HG03571 (cell line): ENCODE data around the gene PSMA8.
A peak's percentile ranks its signal among the peaks of the same experiment; 100 is the strongest.
"Not testable (repeated sequence)": the region's sequence is repeated elsewhere in the genome, so short reads cannot be mapped to it uniquely, and the experiment has no call there.

ENCODE experiments used
- ATAC-seq: cut with Tn5 transposase; IDR thresholded peaks from one replicate; pipeline ENCODE4 v1.9.1; 2021; ENCODE audit not compliant: unreplicated experiment

PSMA8 gene

DNA sequence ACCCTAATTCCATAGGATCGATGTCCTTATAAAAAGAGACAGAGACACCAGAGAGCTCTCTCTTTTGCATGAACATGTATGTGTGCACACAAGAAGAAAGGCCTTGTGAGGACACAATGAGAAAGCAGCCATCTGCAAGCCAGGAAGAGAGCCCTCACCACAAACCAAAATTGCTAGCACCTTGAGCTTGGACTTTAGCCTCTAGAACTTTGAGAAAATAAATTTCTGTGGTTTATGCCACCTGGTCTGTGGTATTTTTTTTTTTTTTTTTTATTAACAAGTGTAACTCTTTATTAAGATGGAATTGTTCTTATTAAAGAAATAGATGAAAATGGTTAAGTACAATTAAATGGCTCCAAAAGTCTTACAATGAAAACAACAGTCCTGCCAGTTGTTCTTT is 33.9 kb downstream of the PSMA8 start:
- peak; percentile 89 for ATAC-seq

DNA sequence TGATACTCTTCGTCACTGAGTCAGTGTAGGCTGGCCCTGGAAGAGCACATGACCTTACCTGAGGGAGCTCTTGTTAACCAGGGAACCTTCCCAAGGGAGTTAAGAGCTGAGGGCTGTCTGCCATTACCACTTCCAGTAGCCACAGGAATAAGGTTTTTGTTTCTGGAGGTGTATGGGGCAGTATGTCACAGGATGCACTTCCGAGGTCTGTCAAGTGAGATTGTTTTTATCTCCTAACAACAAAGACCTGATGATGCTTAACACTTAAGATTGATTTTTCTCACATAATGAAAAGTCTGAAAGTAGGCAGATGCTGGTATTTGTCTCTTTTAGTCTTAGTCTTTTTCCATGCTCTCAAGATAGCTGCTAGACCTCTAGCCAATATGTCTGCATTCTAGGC is 41.8 kb downstream of the PSMA8 start:
- no peak for ATAC-seq

DNA sequence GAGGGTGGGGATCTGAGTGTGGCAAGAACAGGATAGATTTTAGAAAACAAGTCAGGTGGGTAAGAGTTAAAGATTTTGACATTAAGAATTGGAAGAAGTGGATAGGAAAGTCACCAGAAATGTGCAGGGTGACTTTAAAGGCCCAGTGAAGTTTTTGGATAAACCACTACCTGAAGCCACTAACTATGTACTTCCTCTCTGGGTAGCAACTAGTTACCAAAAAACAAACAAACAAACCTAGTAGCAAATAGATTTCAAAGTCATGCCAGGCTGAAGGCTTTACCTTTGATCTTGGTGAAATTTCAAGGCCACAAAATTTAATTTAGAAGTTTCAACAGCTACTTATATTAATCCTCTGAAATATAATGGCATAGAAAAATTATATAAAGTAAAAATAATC is 42.5 kb downstream of the PSMA8 start:
- no peak for ATAC-seq

DNA sequence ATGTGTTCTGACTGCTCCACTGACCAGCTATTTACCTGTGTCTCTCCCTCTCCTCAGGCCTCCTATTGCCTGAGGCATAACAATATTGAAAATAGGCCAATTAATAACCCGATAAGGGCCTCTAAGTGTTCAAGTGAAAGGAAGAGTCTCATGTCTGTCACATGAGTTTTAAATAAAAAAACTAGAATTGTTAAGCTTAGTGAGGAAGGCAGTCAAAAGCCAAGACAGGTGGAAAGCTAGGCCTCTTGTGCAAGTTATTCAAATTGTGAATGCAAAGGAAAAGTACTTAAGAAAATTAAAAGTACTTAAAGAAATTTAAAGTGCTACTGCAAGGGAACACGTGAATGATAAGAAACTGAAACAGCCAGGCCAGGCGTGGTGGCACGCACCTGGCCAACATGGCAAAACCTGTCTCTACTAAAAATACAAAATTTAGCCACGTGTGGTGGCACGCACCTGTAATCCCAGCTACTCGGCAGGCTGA is 47.7 kb downstream of the PSMA8 start:
- ATAC-seq, result peak; percentile 71

DNA sequence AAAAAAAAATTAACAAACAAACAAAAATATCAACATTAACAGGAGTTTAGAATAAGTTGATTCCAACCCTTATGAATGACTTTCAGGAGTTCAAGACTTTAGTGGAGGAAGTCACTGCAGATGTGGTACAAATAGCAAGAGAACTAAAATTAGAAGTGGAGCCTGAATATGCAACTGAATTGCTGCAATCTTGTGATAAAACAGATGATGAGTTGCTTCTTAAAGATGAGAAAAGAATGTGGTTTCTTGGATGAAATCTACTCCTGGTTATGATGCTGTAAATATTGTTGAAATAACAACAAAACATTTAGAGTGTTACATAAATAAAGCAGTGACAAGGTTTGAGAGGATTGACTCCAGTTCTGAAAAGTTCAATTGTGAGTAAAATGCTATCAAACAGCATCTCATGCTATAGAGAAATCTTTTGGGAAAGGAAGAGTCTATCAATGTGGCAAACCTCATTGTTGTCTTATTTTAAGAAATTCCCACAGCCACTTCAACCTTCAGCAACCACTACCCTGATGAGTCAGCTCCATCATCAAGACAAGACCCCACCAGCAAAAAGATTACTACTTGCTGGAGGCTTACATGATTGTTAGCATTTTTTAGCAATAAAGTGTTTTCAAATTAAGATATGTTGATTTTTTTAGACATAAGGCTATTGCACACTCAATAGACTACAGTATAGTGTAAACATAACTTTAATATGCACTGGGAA is 49.9 kb downstream of the PSMA8 start:
- no peak for ATAC-seq

DNA sequence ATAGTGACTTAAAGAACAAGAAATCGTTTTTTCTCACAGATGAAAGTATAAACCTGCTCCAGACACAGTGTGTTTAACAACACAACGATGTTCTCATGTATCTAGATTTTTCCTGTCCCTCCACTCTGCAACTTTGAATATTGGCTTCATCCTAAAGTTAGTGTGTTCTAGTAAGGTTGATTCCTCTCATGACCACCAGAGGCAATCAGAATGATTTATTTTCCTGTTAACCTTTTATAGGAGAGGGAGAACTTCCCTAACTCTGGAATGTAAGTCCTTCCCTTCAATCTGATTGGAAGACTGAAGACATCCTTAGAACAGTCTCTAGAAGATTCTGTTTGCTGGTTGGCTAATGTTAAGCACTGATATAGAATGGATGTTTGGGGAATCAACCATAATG is 51.6 kb downstream of the PSMA8 start:
- ATAC-seq, result no peak

DNA sequence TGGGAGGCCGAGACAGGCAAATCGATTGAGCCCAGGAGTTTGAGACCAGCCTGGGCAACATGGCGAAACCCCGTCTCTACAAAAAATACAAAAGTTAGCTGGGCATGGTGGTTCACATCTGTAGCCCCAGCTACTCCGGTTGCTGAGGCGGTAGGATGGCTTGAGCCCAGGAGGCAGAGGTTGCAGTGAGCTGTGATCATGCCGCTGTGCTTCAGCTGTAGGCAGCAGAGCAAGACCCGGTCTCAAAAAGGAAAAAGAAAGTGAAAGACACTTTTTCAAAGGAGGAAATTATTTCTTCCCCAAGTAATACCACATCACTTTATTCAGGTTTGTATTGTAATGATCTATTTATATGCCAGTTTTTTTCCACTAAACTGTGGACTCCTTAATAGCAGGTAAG is 56.8 kb downstream of the PSMA8 start:
- ATAC-seq, result peak; percentile 87

DNA sequence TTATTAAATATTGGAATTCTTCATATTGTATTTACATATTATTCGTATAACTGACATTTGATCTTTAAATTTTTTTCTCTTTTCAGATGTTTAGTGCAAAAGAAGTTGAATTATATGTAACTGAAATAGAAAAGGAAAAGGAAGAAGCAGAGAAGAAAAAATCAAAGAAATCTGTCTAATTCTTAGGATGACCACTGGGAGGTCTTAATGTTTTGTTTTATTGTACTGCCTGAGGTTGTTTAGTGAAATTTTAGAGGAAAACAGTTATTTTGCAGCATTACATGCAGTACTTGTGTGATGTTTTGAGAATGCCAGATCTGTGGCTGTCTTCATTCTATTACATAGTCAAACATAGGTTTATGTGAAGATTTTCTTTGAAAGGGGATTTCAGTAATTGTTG is 58.6 kb downstream of the PSMA8 start:
- ATAC-seq, result no peak

DNA sequence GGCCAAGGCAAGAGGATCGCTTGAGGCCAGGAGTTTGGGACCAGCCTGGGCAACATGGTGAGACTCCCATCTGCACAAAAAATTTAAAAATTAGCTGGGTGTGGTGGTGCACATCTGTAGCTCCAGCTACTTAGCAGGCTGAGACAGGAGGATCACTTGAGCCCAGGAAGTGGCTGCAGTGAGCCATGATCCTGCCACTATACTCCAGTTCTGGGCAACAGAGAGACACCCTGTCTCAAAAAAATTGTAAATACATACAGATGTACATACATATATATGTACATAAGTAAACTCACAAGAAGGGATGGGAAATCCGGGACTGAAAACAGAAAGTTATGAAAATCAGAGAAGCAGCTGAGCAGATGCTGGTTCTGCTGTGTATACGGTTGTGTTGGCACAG is 62.9 kb downstream of the PSMA8 start:
- no peak for ATAC-seq

DNA sequence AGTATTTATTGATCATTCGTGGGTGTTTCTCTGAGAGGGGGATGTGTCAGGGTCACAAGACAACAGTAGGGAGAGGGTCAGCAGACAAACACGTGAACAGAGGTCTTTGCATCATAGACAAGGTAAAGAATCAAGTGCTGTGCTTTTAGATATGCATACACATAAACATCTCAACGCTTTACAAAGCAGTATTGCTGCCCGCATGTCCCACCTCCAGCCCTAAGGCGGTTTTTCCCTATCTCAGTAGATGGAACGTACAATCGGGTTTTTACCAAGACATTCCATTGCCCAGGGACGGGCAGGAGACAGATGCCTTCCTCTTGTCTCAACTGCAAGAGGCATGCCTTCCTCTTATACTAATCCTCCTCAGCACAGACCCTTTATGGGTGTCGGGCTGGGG is 68.3 kb downstream of the PSMA8 start:
- ATAC-seq, result not testable (repeated sequence)

DNA sequence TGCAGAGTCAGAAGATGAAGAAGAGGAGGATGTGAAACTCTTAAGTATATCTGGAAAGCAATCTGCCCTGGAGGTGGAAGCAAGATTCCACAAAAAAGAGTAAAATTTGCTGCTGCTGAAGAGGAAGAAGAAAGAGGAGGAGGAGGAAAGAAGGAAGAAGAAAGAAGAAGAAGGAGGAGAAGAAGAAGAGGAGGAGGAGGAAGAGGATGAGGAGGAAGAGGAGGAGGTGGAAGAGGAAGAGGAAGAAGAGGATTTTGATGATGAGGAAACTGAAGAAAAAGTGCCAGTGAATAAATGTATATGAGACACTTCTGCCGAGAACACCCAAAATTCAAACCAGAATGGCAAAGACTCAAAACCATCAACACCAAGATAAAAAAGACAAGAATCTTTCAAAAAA is 71.6 kb downstream of the PSMA8 start:
- no peak for ATAC-seq

DNA sequence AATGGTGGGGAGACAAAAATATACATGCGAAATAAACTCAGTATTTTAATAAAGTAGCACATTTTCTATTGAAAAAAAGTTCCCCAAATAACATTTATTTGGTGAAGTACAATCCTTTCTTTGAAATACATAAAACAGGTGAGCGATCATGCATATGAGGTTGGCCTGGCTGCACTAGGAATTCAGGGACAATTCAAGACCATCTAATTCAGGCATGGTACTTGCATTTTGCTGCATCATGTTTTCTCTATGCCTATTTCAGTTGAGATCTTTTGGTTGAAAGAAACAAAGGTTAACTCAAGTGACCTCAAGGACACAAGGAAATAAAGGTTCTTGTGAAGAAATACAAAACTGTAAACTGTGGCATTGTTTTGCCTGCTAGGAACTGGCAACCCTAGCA is 72.8 kb downstream of the PSMA8 start:
- ATAC-seq, result no peak

DNA sequence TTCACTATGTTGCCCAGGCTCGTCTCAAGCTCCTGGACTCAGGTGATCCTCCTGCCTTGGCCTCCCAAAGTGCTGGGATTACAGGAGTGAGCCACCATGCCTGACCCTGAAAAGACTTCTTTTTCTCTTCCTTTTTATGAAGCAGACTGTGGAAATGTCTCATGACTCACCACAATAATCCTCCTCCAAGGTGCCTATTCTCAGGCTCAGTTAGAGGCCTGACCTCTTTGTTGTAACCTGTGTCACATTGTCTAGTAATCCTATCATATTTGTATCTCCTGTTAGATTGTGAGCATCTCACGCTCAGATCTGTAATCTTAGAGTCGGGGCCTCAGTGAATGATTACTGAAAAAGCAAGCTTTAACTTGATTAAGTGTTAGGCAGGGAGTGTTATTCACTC is 74.3 kb downstream of the PSMA8 start:
- no peak for ATAC-seq

DNA sequence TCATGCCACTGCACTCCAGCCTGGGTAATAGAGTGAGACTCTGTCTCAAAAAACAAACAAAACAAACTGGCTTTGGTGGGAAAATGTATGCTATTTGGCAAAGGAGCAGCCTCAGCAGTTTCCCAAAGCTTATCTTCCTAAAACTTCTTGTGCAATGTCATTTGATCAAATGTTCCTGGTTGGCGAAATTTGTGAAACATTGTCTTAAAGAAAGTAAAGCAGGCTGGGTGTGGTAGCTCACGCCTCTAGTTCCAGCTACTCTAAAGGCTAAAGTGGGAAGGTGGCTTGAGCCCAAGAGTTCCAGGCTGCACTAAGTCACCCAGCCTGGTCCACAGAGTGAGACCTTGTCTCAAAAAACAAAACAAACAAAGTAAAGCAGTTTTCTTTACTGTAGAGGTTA is 75.3 kb downstream of the PSMA8 start:
- no peak for ATAC-seq

DNA sequence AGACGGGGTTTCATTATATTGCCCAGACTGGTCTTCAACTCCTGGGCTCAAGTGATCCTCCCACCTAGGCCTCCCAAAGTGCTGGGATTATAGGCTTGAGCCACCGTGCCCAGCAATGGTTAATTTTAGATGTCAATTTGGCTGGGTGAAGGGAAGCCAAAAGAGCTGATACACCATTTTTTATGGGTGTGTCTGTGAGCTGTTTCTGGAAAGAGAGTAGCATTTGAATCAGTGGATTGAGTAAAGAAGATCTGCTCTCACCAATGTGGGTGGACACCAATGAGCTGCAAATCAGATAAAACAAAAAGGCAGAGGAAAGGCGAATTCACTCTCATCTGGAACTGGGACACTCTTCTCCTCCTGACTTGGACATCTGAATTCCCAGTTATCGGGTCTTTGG is 76.5 kb downstream of the PSMA8 start:
- no peak for ATAC-seq

DNA sequence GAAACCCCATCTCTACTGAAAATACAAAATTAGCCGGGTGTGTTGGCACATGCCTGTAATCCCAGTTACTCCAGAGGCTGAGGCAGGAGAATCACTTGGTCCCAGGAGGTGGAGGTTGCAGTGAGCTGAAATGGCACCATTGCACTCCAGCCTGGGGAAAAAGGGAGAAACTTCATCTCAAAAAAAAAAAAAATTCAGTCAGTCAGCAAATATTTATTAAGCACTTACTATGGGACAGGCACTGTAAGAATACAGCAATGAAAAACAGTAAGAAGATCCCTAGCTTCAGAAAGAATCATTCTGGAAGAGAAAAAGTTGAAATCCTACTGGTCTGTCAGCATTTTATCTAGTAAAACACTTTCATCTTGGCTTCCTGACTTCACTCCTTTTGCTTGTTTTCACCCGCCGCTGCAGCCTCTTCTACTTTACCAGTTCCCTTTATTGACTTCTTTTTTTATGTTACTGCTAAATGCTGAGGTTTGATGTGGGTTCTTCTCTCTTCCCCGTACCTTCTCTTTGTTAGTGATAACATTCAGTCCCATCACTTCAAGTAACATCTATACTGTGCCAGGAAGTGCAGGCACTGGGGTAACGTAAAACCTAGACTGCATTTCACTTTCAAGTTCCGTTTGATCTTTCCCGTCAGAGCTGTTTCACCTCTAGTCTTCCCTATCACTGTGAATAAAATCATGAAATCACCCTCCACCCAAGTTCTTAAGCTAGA is 81.7 kb downstream of the PSMA8 start:
- peak; percentile 99 for ATAC-seq

DNA sequence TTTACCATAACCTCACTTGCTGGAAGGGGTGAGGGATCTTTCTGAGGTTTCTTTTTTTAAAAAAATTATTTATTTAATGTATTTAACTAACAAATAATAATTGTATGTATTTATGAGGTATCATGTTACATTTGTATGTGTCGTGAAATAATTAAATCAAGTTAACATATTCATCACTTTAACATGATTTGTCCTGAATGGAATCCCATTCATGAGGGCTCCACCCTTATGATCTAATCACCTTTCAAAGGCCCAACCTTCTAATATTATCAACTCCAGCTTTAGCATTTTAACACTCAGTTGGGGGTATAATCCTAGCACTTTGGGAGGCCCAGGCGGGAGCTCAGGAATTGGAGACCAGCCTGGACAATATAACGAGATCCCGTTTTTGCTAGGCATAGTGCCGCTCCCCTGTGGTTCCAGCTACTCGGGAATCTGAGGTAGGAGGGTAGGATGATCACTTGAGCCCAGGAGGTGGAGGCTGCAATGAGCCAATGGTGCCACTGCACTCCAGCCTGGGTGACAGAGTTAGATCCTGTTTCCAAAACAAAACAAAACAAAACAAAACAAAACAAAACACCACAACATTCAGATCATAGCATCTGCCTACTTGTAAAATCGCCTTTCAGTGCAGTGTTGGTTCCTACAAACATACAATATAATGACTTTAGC is 91.5 kb downstream of the PSMA8 start:
- no peak for ATAC-seq

DNA sequence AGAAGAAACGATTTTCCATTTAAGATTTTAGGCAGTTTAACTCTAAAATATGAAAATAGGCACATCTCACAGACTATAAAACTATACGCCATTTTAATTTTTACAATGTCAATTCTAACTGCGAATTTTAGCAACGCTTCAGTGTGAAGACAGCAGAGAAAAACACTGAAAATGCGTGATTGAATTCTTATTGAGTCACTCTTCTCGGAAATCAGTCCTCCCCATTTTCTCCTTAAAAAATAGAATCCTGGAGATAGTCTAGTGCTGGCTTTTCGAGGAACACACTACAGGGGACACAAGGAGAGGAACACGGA is 92.2 kb downstream of the PSMA8 start:
- ATAC-seq, result no peak

DNA sequence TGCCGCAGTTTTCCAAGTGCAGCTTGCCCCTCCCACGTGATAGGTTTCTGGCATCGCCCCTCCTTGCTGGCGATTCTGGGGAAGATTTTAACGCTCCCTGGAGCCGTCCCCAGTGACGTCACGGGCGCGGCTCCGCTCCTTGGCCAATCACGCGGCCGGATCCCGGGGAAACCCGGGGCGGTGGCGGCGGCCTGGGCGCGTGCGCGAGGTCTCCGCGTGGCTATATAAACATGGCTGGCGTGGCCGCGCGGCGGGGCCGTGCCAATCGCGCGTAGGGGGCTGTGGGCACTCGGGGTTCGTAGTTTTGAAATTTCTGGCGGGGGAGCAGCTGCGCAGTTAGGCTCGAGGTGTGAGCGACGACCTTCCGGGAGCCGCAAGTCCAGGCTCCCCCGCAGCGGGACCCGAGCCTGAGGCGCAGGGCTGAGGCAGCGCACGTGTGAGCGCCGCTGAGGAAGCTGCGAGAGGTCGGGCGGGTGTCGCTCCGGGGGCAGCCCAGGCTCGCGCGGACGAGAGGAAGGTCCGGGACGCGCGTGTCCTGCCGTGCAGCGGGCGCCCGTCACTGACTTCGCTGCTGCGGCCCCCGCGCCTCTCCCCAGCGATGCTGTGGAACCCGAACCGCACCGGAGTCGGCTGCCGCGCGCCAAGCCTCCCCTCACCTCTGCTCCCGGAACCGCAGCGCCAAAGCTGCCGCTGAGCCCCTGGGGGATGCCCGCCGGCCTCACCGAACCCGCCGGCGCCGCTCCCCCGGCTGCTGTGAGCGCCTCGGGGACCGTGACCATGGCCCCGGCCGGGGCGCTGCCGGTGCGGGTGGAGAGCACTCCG is 92.8 kb downstream of the PSMA8 start, which contains the start of gene TAF4B:
Gene TAF4B, plus strand, starts transcription at position 217 of the 822 bp plus-strand sequence. Its CDS starts 489 bp downstream, at position 706.
- ATAC-seq, result peak; percentile 86

DNA sequence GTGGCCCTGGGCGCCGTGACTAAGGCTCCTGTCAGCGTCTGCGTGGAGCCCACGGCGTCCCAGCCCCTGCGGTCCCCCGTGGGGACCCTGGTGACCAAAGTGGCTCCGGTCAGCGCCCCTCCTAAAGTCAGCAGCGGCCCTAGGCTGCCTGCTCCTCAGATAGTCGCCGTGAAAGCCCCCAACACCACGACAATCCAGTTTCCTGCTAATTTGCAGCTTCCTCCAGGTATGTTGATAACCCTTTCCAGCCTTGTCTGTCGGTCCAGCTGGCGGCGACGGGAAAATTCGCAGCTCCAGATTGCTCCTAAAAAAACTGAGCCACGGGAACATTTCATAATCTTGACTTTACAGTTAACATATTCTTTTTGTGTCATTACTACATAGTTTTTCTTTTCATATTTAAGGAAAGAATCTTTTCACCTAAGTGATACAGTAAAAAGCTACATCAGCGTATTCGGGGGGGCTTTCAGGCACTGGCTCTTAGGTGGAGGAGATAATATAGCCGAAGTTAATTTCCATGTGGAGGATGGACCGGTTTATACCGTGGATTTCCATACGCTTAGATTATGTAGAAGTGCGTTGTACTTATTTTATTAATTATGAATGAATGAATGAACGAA is 93.5 kb downstream of the PSMA8 start:
- ATAC-seq, result peak; percentile 3
